K562 (cell line): ENCODE measurements around the gene OLFML3. TPM values are rescaled to one million over a fixed set of nuclear protein-coding genes. Genes with fewer than 3 reads are reported as not detected.

Source experiments
- ATAC-seq: fragments of 200-7000 bp; cut with Tn5 transposase; 3 replicates; pipeline ENCODE4 v1.9.1; 2020; ENCODE audit warnings: moderate library complexity
- BruUV-seq: library from RNA; stranded (reverse); fragments of 400-500 nt; replicated peaks from 2 replicates; lab custom pipeline; 2021; lab: Mats Ljungman, UMichigan
- CTCF ChIA-PET: fragments of 300-600 bp; formaldehyde crosslinking; extraction: SDS; loops from one replicate; lab custom pipeline; 2021; ENCODE audit warnings: low intra/inter-chr PET ratio; lab: Yijun Ruan, JAX
- POLR2A ChIA-PET: fragments of 300-600, 350-650 bp; sonication (Branson Sonifier 250); formaldehyde crosslinking; extraction: SDS; loops from one replicate; lab custom pipeline; 2021; ENCODE audit warnings: antibody characterized with exemption, inconsistent platforms; lab: Yijun Ruan, JAX
- DNase-seq, 4 experiments: peaks; one replicate each; pipeline versions ENCODE4 v3.0.0 to v3.0.0-alpha.2; 2011 to 2018; ENCODE audit warnings: low spot score in 3 of 4, mixed read lengths in 3 of 4; ENCODE audit errors: extremely low read depth in 1 of 4
- FAIRE-seq: peaks from 2 replicates; lab custom pipeline; 2011; peaks lifted over from hg19 to GRCh38; lab: Jason Lieb, UNC
- H2AFZ ChIP-seq: 2 replicates; pipeline ENCODE4 v1.6.0; 2011; ENCODE audit warnings: low read depth, low read length, control low read depth, inconsistent platforms
- H3K27ac ChIP-seq: fragments of 200-600 bp; 3 replicates; pipeline ENCODE4 v1.8.0; 2011; ENCODE audit warnings: low read depth, mild to moderate bottlenecking, control low read depth, inconsistent platforms, low read length, moderate library complexity, mixed read lengths; ENCODE audit errors: extremely low read depth
- H3K27me3 ChIP-seq, 2 experiments: fragments of 300-600 bp in 1 of 2; 2 replicates in 1 of 2; 3 replicates in 1 of 2; pipeline versions ENCODE4 v1.6.0 to v1.8.0; 2011; ENCODE audit warnings: inconsistent platforms in 2 of 2, low read length in 2 of 2, mild to moderate bottlenecking in 1 of 2, mixed read lengths in 1 of 2, moderate library complexity in 1 of 2; ENCODE audit not compliant: control insufficient read depth in 2 of 2, insufficient read depth in 2 of 2
- H3K36me3 ChIP-seq: fragments of 300-600 bp; 3 replicates; pipeline ENCODE4 v1.8.0; 2011; ENCODE audit warnings: mild to moderate bottlenecking, low read length, inconsistent platforms; ENCODE audit not compliant: control insufficient read depth, insufficient read depth
- H3K4me1 ChIP-seq, 2 experiments: fragments of 200-600 bp in 1 of 2; replicated peaks in 1 of 2; 2 replicates in 1 of 2; 3 replicates in 1 of 2; pipeline versions ENCODE4 v1.5.1 to v1.8.0; 2011; ENCODE audit warnings: inconsistent platforms in 2 of 2, low read length in 2 of 2, mild to moderate bottlenecking in 1 of 2, mixed read lengths in 1 of 2, moderate library complexity in 1 of 2; ENCODE audit not compliant: control insufficient read depth in 2 of 2, insufficient read depth in 2 of 2
- H3K4me2 ChIP-seq: 2 replicates; pipeline ENCODE4 v1.6.1; 2011; ENCODE audit warnings: low read length, control low read depth, inconsistent platforms, mixed read lengths; ENCODE audit not compliant: insufficient read depth
- H3K4me3 ChIP-seq: fragments of 200-600 bp; sonication (generic), shearing (Covaris generic); 2 replicates; pipeline ENCODE4 v1.5.1; 2016; ENCODE audit warnings: control low read depth, inconsistent platforms
- H3K79me2 ChIP-seq: fragments of 200-600 bp; 3 replicates; pipeline ENCODE4 v1.8.0; 2011; ENCODE audit warnings: low read length, inconsistent platforms; ENCODE audit not compliant: control insufficient read depth, insufficient read depth
- H3K9ac ChIP-seq, 2 experiments: 2 replicates each; pipeline versions ENCODE4 v1.6.0 to v1.6.1; 2011; ENCODE audit warnings: low read depth in 2 of 2, low read length in 2 of 2, control low read depth in 1 of 2, inconsistent platforms in 1 of 2, mild to moderate bottlenecking in 1 of 2, mixed read lengths in 1 of 2; ENCODE audit not compliant: insufficient read depth in 1 of 2
- H3K9me1 ChIP-seq: one replicate; pipeline ENCODE4 v1.6.0; 2011; ENCODE audit warnings: inconsistent platforms, mild to moderate bottlenecking, low read length, moderate library complexity; ENCODE audit not compliant: control insufficient read depth, insufficient read depth
- H3K9me3 ChIP-seq: replicated peaks from 2 replicates; pipeline ENCODE4 v1.5.1; 2011; ENCODE audit warnings: low read depth, low read length, inconsistent platforms; ENCODE audit not compliant: control insufficient read depth, insufficient read depth
- H4K20me1 ChIP-seq: replicated peaks from 2 replicates; pipeline ENCODE4 v1.6.1; 2011; ENCODE audit warnings: low read length, inconsistent platforms, mixed read lengths; ENCODE audit not compliant: control insufficient read depth, insufficient read depth
- CEBPG ChIP-seq, 3 experiments: fragments of 200-800 bp in 1 of 3; sonication (Bioruptor generic) in 1 of 3; sonication (generic) in 1 of 3; formaldehyde crosslinking in 1 of 3; IDR thresholded peaks in 2 of 3; conservative IDR thresholded peaks in 1 of 3; 2 replicates each; pipeline versions ENCODE4 v1.6.1 to v1.8.0; 2016 to 2022; ENCODE audit warnings: missing compliant biosample characterization in 2 of 3, missing genetic modification characterization in 2 of 3, mild to moderate bottlenecking in 1 of 3, missing genetic modification reagents in 1 of 3
- EP400 ChIP-seq: fragments of 450-650 bp; IDR thresholded peaks from 2 replicates; pipeline ENCODE4 v1.6.1; 2017; ENCODE audit warnings: antibody characterized with exemption, mild to moderate bottlenecking, moderate library complexity
- FOXA1 ChIP-seq: fragments of 450-650 bp; IDR thresholded peaks from 2 replicates; pipeline ENCODE4 v1.6.1; 2016; ENCODE audit warnings: mild to moderate bottlenecking, borderline replicate concordance
- NFIC ChIP-seq: fragments of 450-650 bp; IDR thresholded peaks from 2 replicates; pipeline ENCODE4 v1.6.1; 2017; ENCODE audit warnings: mild to moderate bottlenecking, inconsistent platforms
- PURB ChIP-seq: sonication (generic); formaldehyde crosslinking; IDR thresholded peaks from 2 replicates; pipeline ENCODE4 v1.9.0; 2021; ENCODE audit warnings: low read depth, mild to moderate bottlenecking, missing genetic modification reagents
- SNRNP70 ChIP-seq: fragments of 200-400 bp; formaldehyde crosslinking; optimal IDR thresholded peaks from 2 replicates; pipeline ENCODE3; 2017; ENCODE audit warnings: low read depth, low read length
- SPI1 ChIP-seq: IDR thresholded peaks from 2 replicates; pipeline ENCODE4 v1.6.1; 2011; ENCODE audit warnings: low read depth, low read length, control low read depth, borderline replicate concordance
- ZBTB17 ChIP-seq: fragments of 450-650 bp; formaldehyde crosslinking; IDR thresholded peaks from 2 replicates; pipeline ENCODE4 v1.4.0; 2020; ENCODE audit warnings: mild to moderate bottlenecking
- ZNF75A ChIP-seq: fragments of 450-650 bp; formaldehyde crosslinking; IDR thresholded peaks from 2 replicates; pipeline ENCODE4 v1.4.0; 2020; ENCODE audit warnings: mild to moderate bottlenecking
- WGBS: fragments of 100-300 bp; shearing (Covaris generic); methylation state at CpG from one replicate; pipeline ENCODE4 v1.1.6; 2016; ENCODE audit warnings: low coverage, mixed read lengths; ENCODE audit not compliant: insufficient coverage; ENCODE audit errors: missing lambda C conversion rate; 5-methylcytosine and 5-hydroxymethylcytosine counted together
- in situ Hi-C: fragments of 300-500 bp; cut with MboI; formaldehyde crosslinking; loops from 4 replicates; pipeline ENCODE4 v1.15.0; 2018; ENCODE audit warnings: inconsistent platforms, mixed read lengths
- intact Hi-C: fragments of 100-400 bp; cut with micrococcal nuclease; formaldehyde crosslinking; loops from 2 replicates; pipeline ENCODE4 v1.14.2; 2022
- polyA plus RNA-seq, 8 experiments: library from polyadenylated mRNA; depleted of rRNA in 4 of 8; stranded (reverse) in 5 of 8; unstranded in 3 of 8; fragments of >200 nt; fragmentation: Nextera tagmentation in 2 of 8; fragmentation: Illumina TruSeq in 1 of 8; extraction: Ambion mirVana in 2 of 8; extraction: Trizol in 1 of 8; gene quantifications; 2 replicates each; pipeline versions ENCODE4 v1.2.1 to v1.2.3, GENCODE V29; 2011 to 2014; ENCODE audit warnings: inconsistent platforms in 1 of 8, missing spikeins in 1 of 8
- total RNA-seq, 7 experiments: library from RNA; depleted of rRNA in 6 of 7; stranded (reverse); fragments of >200 nt in 6 of 7; fragmentation: Illumina TruSeq in 2 of 7; extraction: Trizol in 2 of 7; gene quantifications; 2 replicates each; pipeline versions ENCODE4 v1.2.1 to v1.2.3, GENCODE V29; 2011 to 2021; ENCODE audit warnings: low replicate concordance in 1 of 7

OLFML3 gene
- total and polyA plus RNA-seq, 9 of the 15 experiments (the other 6 are each of a cell fraction or from before 2014, with no cell fraction given): 0.07 to 0.13 (median 0.07) TPM; not detected in 6

- no peak for FAIRE-seq
- Histone ChIP-seq H4K20me1 (0 out of 2 replicates have a peak, but pooled peaks cover 3% of the 10 kb centered on the region), H2AFZ (no peak overlapping the region), H3K4me3 (no peak overlapping the region), H3K27me3 (peaks cover 23 to 66% of the 10 kb centered on the region in 2 experiments; a peak in 4 of 5 replicates), H3K27ac (no peak overlapping the region), H3K9me1 (no peaks in the 10 kb centered on the region), H3K4me2 (no peak overlapping the region), H3K9me3 (no peaks in the 10 kb centered on the region), H3K4me1 (peaks cover 5 to 8% of the 10 kb centered on the region in 2 experiments; a peak in 2 of 5 replicates), H3K79me2 (no peaks in the 10 kb centered on the region), H3K9ac (peak overlapping the region in 1 of 2 experiments; percentile 24; a peak in 1 of 4 replicates), H3K36me3 (no peaks in the 10 kb centered on the region)
- BruUV-seq: no TSS peak
- in situ Hi-C loops: loop anchor here (10.0 to 25.0 kb wide), 2 partner anchors 291 to 1079 kb away; no protein-coding TSS in a partner anchor
- intact Hi-C loops: no loop called here
- DNase-seq: no peak
- POLR2A ChIA-PET: interaction anchor here (0.5 kb wide), 1 partner anchor 562 kb away, joined by 3 read pairs; no protein-coding TSS in a partner anchor
- no peak for ATAC-seq
- CTCF ChIA-PET: interaction anchor here (0.7 kb wide), 1 partner anchor 299 kb away, joined by 5 read pairs; no protein-coding TSS in a partner anchor
- no peak for TF ChIP-seq ZBTB17 (CRISPR knock-in tag)
- TF ChIP-seq FOXA1: no peak
- TF ChIP-seq PURB (CRISPR knock-in tag): no peak
- TF ChIP-seq EP400: no peak
- no peak for TF ChIP-seq CEBPG (CRISPR knock-in tag; IDR thresholded peaks at IDR 0.05)
- TF ChIP-seq CEBPG (tag; conservative IDR thresholded peaks at IDR 0.05 in 1 of 2, IDR thresholded peaks at IDR 0.05 in 1 of 2): no peak
- TF ChIP-seq ZNF75A (CRISPR knock-in tag): no peak
- no peak for TF ChIP-seq NFIC
- no peak for TF ChIP-seq SNRNP70
- TF ChIP-seq SPI1: no peak
- WGBS: 3% methylated on average over 8 of the region's 8 CpGs
Measured at GRCh38 chr1:113983391-113983790, 4.1 kb downstream of the OLFML3 start.
